DMS79 treated with DMSO at 0.1 percent for 48 hours (cell line): ENCODE data around the gene OR5B17.
"Not testable (repeated sequence)": the region's sequence is repeated elsewhere in the genome, so short reads cannot be mapped to it uniquely, and the experiment has no call there.

ENCODE experiments used
- DNase-seq: peaks from one replicate; lab custom pipeline; 2025; lab: John Stamatoyannopoulos, UW

The OR5B17 gene

GRCh38 chr11:58358969-58359368 is at the start of gene OR5B17:
OR5B17 (minus strand) TSS chr11:58359069; CDS start chr11:58359069, 0 bp downstream.
- no peak for DNase-seq

GRCh38 chr11:58406774-58407173 is 47.9 kb upstream of the OR5B17 start, which contains the start of gene OR5B3:
OR5B3 (minus strand) TSS chr11:58406874; CDS start chr11:58403409, 3,465 bp downstream.
- DNase-seq: no peak

- DNase-seq: not testable (repeated sequence)
Measured at GRCh38 chr11:58399622-58400021, 40.8 kb upstream of the OR5B17 start.

- no peak for DNase-seq
Measured at GRCh38 chr11:58395581-58395980, 36.7 kb upstream of the OR5B17 start.

GRCh38 chr11:58394195-58394594 is 35.3 kb upstream of the OR5B17 start:
- DNase-seq: no peak

- DNase-seq: no peak
Measured at GRCh38 chr11:58392746-58393145, 33.9 kb upstream of the OR5B17 start.

GRCh38 chr11:58391879-58392278 is 33.0 kb upstream of the OR5B17 start:
- DNase-seq: no peak

- no peak for DNase-seq
Measured at GRCh38 chr11:58390551-58391063, 31.7 kb upstream of the OR5B17 start.

- DNase-seq: no peak
Measured at GRCh38 chr11:58354727-58355126, 4.1 kb downstream of the OR5B17 start.

- DNase-seq: no peak
Measured at GRCh38 chr11:58345204-58345603, 13.7 kb downstream of the OR5B17 start.

GRCh38 chr11:58334708-58335107 is 24.2 kb downstream of the OR5B17 start:
- DNase-seq: no peak

- no peak for DNase-seq
Measured at GRCh38 chr11:58330861-58331260, 28.0 kb downstream of the OR5B17 start.

- DNase-seq: no peak
Measured at GRCh38 chr11:58318532-58318931, 40.3 kb downstream of the OR5B17 start.

GRCh38 chr11:58316142-58316541 is 42.7 kb downstream of the OR5B17 start:
- DNase-seq: no peak
